SU-DHL-6 (cell line): ENCODE measurements around the gene PLEKHM2.

ENCODE experiments used
- H2AFZ ChIP-seq: fragments of 200-600 bp; sonication (generic); 2 replicates; pipeline ENCODE4 v1.6.1; 2014; ENCODE audit warnings: low read depth, mild to moderate bottlenecking, moderate library complexity, mixed read lengths, antibody characterized with exemption, low read length; ENCODE audit not compliant: severe bottlenecking
- H3F3A ChIP-seq: fragments of 200-600 bp; shearing (Covaris generic); 2 replicates; pipeline ENCODE4 v1.6.0; 2016; ENCODE audit warnings: antibody characterized with exemption, mild to moderate bottlenecking; ENCODE audit not compliant: insufficient read depth
- H3K27ac ChIP-seq: fragments of 200-600 bp; sonication (generic); 2 replicates; pipeline ENCODE4 v1.5.1; 2016; ENCODE audit warnings: low read depth, mild to moderate bottlenecking, low read length, moderate library complexity, mixed read lengths
- H3K27me3 ChIP-seq: fragments of 200-600 bp; sonication (generic), shearing (Covaris generic); 2 replicates; pipeline ENCODE4 v1.6.0; 2014; ENCODE audit warnings: mild to moderate bottlenecking, low read length
- H3K36me3 ChIP-seq: fragments of 200-600 bp; sonication (generic); 2 replicates; pipeline ENCODE4 v1.6.1; 2014; ENCODE audit warnings: mild to moderate bottlenecking, low read length, mixed read lengths
- H3K4me2 ChIP-seq: fragments of 300-600, 200-600 bp; shearing (Covaris generic), sonication (generic); 2 replicates; pipeline ENCODE4 v1.6.0; 2014; ENCODE audit warnings: low read length, low read depth, mild to moderate bottlenecking; ENCODE audit not compliant: poor library complexity, severe bottlenecking
- H3K4me3 ChIP-seq: fragments of 200-600 bp; sonication (generic); 2 replicates; pipeline ENCODE4 v1.5.1; 2014; ENCODE audit warnings: antibody characterized with exemption, low read length, mild to moderate bottlenecking, mixed read lengths; ENCODE audit not compliant: insufficient read depth, poor library complexity, severe bottlenecking
- H3K79me2 ChIP-seq: fragments of 200-600 bp; sonication (generic); 2 replicates; pipeline ENCODE4 v1.6.1; 2014; ENCODE audit warnings: mild to moderate bottlenecking, low read length, moderate library complexity; ENCODE audit not compliant: insufficient read depth
- H3K9ac ChIP-seq: fragments of 200-600 bp; sonication (generic); 2 replicates; pipeline ENCODE4 v1.7.0; 2014; ENCODE audit warnings: mild to moderate bottlenecking, low read length
- H3K9me2 ChIP-seq: fragments of 200-600 bp; sonication (generic); replicated peaks from 2 replicates; pipeline ENCODE4 v1.6.1; 2014; ENCODE audit warnings: low read length; ENCODE audit not compliant: insufficient read depth
- H3K9me3 ChIP-seq: fragments of 200-600 bp; sonication (generic); 2 replicates; pipeline ENCODE4 v1.6.1; 2014; ENCODE audit warnings: low read length, mixed read lengths; ENCODE audit not compliant: insufficient read depth
- H4K20me1 ChIP-seq: fragments of 200-600 bp; sonication (generic); 2 replicates; pipeline ENCODE4 v1.6.1; 2014; ENCODE audit warnings: low read depth, mild to moderate bottlenecking, antibody characterized with exemption, low read length, moderate library complexity, mixed read lengths
- CTCF ChIP-seq: fragments of 200-600 bp; sonication (generic); IDR thresholded peaks from one replicate; pipeline ENCODE4 v1.5.1; 2017; ENCODE audit warnings: antibody characterized with exemption, mild to moderate bottlenecking, low read length, moderate library complexity; ENCODE audit not compliant: insufficient read depth, poor library complexity, severe bottlenecking
- EZH2phosphoT487 ChIP-seq: fragments of 200-600 bp; sonication (generic), shearing (Covaris generic); conservative IDR thresholded peaks from 2 replicates; pipeline ENCODE4 v1.6.1; 2018; ENCODE audit warnings: mild to moderate bottlenecking, antibody characterized with exemption, low read length, moderate library complexity, mixed read lengths

PLEKHM2 gene

GRCh38 chr1:15663925-15664324 lies 20.2 kb upstream of the PLEKHM2 start:
- Histone ChIP-seq H3F3A (no peaks in the 10 kb centered on the region; the same call in 1 of the 2 replicates), H2AFZ (no peak overlapping the region), H3K9me3 (no peaks in the 10 kb centered on the region), H3K9ac (no peak overlapping the region), H3K9me2 (no peaks in the 10 kb centered on the region), H3K27me3 (no peaks in the 10 kb centered on the region), H3K27ac (no peak overlapping the region), H3K4me3 (no peak overlapping the region), H4K20me1 (no peaks in the 10 kb centered on the region), H3K4me2 (no peak overlapping the region), H3K36me3 (peaks cover 28% of the 10 kb centered on the region; the same call in 1 of the 2 replicates), H3K79me2 (no peaks in the 10 kb centered on the region; the same call in 1 of the 2 replicates)
- TF ChIP-seq CTCF = no peak
- TF ChIP-seq EZH2phosphoT487 = no peak

- H3K4me3 ChIP-seq = no peak overlapping the region
- no peaks in the 10 kb centered on the region for H3K9me3 ChIP-seq
- H3F3A ChIP-seq = peaks cover 4% of the 10 kb centered on the region; the same call in 1 of the 2 replicates
- H3K9me2 ChIP-seq = no peaks in the 10 kb centered on the region
- H3K27me3 ChIP-seq = no peaks in the 10 kb centered on the region
- no peak overlapping the region for H3K9ac ChIP-seq
- TF ChIP-seq CTCF (no peak), EZH2phosphoT487 (no peak)
- 0 out of 2 replicates have a peak, but pooled peaks cover 1% of the 10 kb centered on the region for H3K36me3 ChIP-seq
- no peak overlapping the region for H3K27ac ChIP-seq
- H3K4me2 ChIP-seq = no peak overlapping the region
- no peaks in the 10 kb centered on the region for H4K20me1 ChIP-seq
- H2AFZ ChIP-seq = no peak overlapping the region
- H3K79me2 ChIP-seq = no peaks in the 10 kb centered on the region
Measured at GRCh38 chr1:15667362-15667761, 16.8 kb upstream of the PLEKHM2 start.

GRCh38 chr1:15668089-15668754 lies 15.9 kb upstream of the PLEKHM2 start:
- no peak overlapping the region for H3K4me2 ChIP-seq
- H3F3A ChIP-seq = peaks cover 4% of the 10 kb centered on the region; the same call in 1 of the 2 replicates
- H3K4me3 ChIP-seq = no peak overlapping the region

More at GRCh38 chr1:15668089-15668754, 15.9 kb upstream of the PLEKHM2 start:
- no peaks in the 10 kb centered on the region for H3K9me3 ChIP-seq
- no peak overlapping the region for H3K9ac ChIP-seq
- H2AFZ ChIP-seq = no peak overlapping the region
- H3K79me2 ChIP-seq = no peaks in the 10 kb centered on the region
- no peaks in the 10 kb centered on the region for H3K27me3 ChIP-seq
- H4K20me1 ChIP-seq = no peaks in the 10 kb centered on the region
- no peaks in the 10 kb centered on the region for H3K9me2 ChIP-seq
- TF ChIP-seq CTCF (no peak), EZH2phosphoT487 (no peak)
- no peak overlapping the region for H3K27ac ChIP-seq
- no peaks in the 10 kb centered on the region for H3K36me3 ChIP-seq
